ENCODE data around the gene GRK5. TPM values are rescaled to one million over a fixed set of nuclear protein-coding genes. Genes with fewer than 3 reads are reported as not detected.

The GRK5 gene
- total RNA-seq, 4 donors from 2014 or later: 6.0 to 111 (median 9.5) TPM

- no peak for TF ChIP-seq CTCF (IDR thresholded peaks at IDR 0.05)
- no peak for TF ChIP-seq EP300 (IDR thresholded peaks at IDR 0.05; ENCODE audit: low read depth)
- TF ChIP-seq POLR2AphosphoS5 (IDR thresholded peaks at IDR 0.05): no peak
- Histone ChIP-seq H3K36me3 (no peaks in the 10 kb centered on the region), H3K27ac (peak overlapping the region; percentile 15 to 43 (median 25)), H3K4me1 (peaks cover 0 to 33% (median 4%) of the 10 kb centered on the region in 4 donors), H3K4me3 (no peak overlapping the region), H3K27me3 (no peaks in the 10 kb centered on the region), H3K9me3 (no peaks in the 10 kb centered on the region)
- WGBS, 2 donors (ENCODE audit: low coverage in 1 of 2): 60 to 77% methylated on average over 4 to 12 of the region's 12 CpGs
- peak; percentile 57 for DNase-seq
- intact Hi-C loops (cut with DNase I; ENCODE audit: low total_unique reads): no loop called here
- in situ Hi-C loops (cut with MboI; ENCODE audit: low pct_ligation_motif_present in 1 of 4, low pct_unique_long_range_greater_than_20kb in 1 of 4, low sequenced_read_pairs in 3 of 4): no loop called here
Measured at GRCh38 chr10:119502209-119502608, 294.8 kb downstream of the GRK5 start.

GRCh38 chr10:119502618-119503155, 295.3 kb downstream of the GRK5 start:
- intact Hi-C loops (cut with DNase I; ENCODE audit: low total_unique reads): no loop called here
- H3K36me3 ChIP-seq: no peaks in the 10 kb centered on the region
- no peak for DNase-seq
- in situ Hi-C loops (cut with MboI; ENCODE audit: low pct_ligation_motif_present in 1 of 4, low pct_unique_long_range_greater_than_20kb in 1 of 4, low sequenced_read_pairs in 3 of 4): no loop called here
- H3K27me3 ChIP-seq: no peaks in the 10 kb centered on the region
- no peaks in the 10 kb centered on the region for H3K9me3 ChIP-seq
- 67 to 83% methylated on average over 7 to 14 of the region's 19 CpGs for WGBS, 2 donors (ENCODE audit: low coverage in 1 of 2)
- TF ChIP-seq POLR2AphosphoS5 (IDR thresholded peaks at IDR 0.05) (no peak), POLR2A (IDR thresholded peaks at IDR 0.05) (no peak), EP300 (IDR thresholded peaks at IDR 0.05; ENCODE audit: low read depth) (no peak), CTCF (IDR thresholded peaks at IDR 0.05) (no peak)
- peak overlapping the region; percentile 24 to 53 (median 28) for H3K27ac ChIP-seq
- no peak overlapping the region for H3K4me3 ChIP-seq
- peaks cover 0 to 33% (median 4%) of the 10 kb centered on the region in 4 donors for H3K4me1 ChIP-seq

GRCh38 chr10:119503821-119504220, 296.4 kb downstream of the GRK5 start:
- Histone ChIP-seq H3K9me3 (no peaks in the 10 kb centered on the region), H3K27ac (no peak overlapping the region), H3K4me1 (peaks cover 0 to 33% (median 4%) of the 10 kb centered on the region in 4 donors), H3K27me3 (no peaks in the 10 kb centered on the region), H3K36me3 (no peaks in the 10 kb centered on the region), H3K4me3 (no peak overlapping the region)
- WGBS, 2 donors (ENCODE audit: low coverage in 1 of 2): 89 to 100% methylated on average over 3 to 5 of the region's 5 CpGs
- in situ Hi-C loops (cut with MboI; ENCODE audit: low pct_ligation_motif_present in 1 of 4, low pct_unique_long_range_greater_than_20kb in 1 of 4, low sequenced_read_pairs in 3 of 4): no loop called here
- no peak for TF ChIP-seq POLR2AphosphoS5 (IDR thresholded peaks at IDR 0.05)
- no peak for TF ChIP-seq CTCF (IDR thresholded peaks at IDR 0.05)
- no peak for TF ChIP-seq EP300 (IDR thresholded peaks at IDR 0.05; ENCODE audit: low read depth)
- TF ChIP-seq POLR2A (IDR thresholded peaks at IDR 0.05): no peak
- DNase-seq: no peak
- intact Hi-C loops (cut with DNase I; ENCODE audit: low total_unique reads): no loop called here

- in situ Hi-C loops (cut with MboI; ENCODE audit: low pct_ligation_motif_present in 1 of 4, low pct_unique_long_range_greater_than_20kb in 1 of 4, low sequenced_read_pairs in 3 of 4): no loop called here
Measured at GRCh38 chr10:119504651-119505050, 297.3 kb downstream of the GRK5 start.

More at GRCh38 chr10:119504651-119505050, 297.3 kb downstream of the GRK5 start:
- DNase-seq: no peak
- H3K4me1 ChIP-seq: peaks cover 0 to 29% (median 4%) of the 10 kb centered on the region in 4 donors
- H3K4me3 ChIP-seq: no peak overlapping the region
- intact Hi-C loops (cut with DNase I; ENCODE audit: low total_unique reads): no loop called here
- H3K27me3 ChIP-seq: no peaks in the 10 kb centered on the region
- 80 to 85% methylated on average over 1 to 10 of the region's 10 CpGs for WGBS, 2 donors (ENCODE audit: low coverage in 1 of 2)
- H3K27ac ChIP-seq: peak overlapping the region; percentile 43 to 65 (median 62)
- TF ChIP-seq POLR2A (IDR thresholded peaks at IDR 0.05) (no peak), EP300 (IDR thresholded peaks at IDR 0.05; ENCODE audit: low read depth) (no peak), POLR2AphosphoS5 (IDR thresholded peaks at IDR 0.05) (no peak), CTCF (IDR thresholded peaks at IDR 0.05) (no peak)
- H3K36me3 ChIP-seq: no peaks in the 10 kb centered on the region
- H3K9me3 ChIP-seq: no peaks in the 10 kb centered on the region
